ENCODE data around the gene COL17A1. TPM values are rescaled to one million over a fixed set of nuclear protein-coding genes. Genes with fewer than 3 reads are reported as not detected.

The COL17A1 gene
- total RNA-seq, 1 experiment from 2014 or later: 3.5 TPM

DNA sequence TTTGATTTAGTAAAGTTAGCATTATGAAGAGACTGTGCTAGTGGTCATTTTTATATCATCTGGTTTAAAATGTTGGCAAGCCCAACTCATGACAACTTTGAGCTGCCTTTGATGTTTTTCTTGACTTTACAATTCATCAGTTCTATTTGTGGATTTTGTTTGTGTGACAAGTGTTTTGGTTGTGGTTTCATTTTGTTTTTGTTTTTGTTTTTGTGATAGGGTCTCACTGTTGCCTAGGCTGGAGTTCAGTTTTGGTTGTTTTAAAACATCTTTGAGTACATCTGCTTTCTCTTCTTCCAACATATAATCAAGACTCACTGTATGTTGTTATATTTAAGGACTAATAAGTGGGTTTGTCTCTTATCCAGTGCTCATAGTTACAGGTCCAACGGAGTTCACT lies 18.7 kb upstream of the COL17A1 start:
- no peaks in the 10 kb centered on the region for H4K20me1 ChIP-seq (ENCODE audit: insufficient read depth)
- H3K4me2 ChIP-seq (ENCODE audit: low read length): no peak overlapping the region
- peaks cover 0 to 20% of the 10 kb centered on the region in 2 experiments; a peak in 2 of 4 replicates for H3K4me1 ChIP-seq (ENCODE audit: control insufficient read depth in 1 of 2, insufficient read depth in 2 of 2, low read length in 2 of 2)
- H3K36me3 ChIP-seq (ENCODE audit: control insufficient read depth in 1 of 2, insufficient read depth in 2 of 2, low read length in 2 of 2): no peaks in the 10 kb centered on the region
- H3K9me2 ChIP-seq (ENCODE audit: insufficient read depth): no peaks in the 10 kb centered on the region
- H3K79me2 ChIP-seq (ENCODE audit: insufficient read depth, low read length): no peaks in the 10 kb centered on the region
- ChIA-PET POLR2A (no interaction called here), CTCF (interaction anchor here (2.0 kb wide), 1 partner anchor 17 kb away, joined by 6 read pairs; the partner anchor contains the start of gene SFR1), RAD21 (ENCODE audit: low non-redundant PET in 1 of 2, low total read pairs in 2 of 2, uncharacterized antibody in 2 of 2, unreplicated experiment in 2 of 2) (interaction anchor here in 1 of 2 experiments (0.5 kb wide), 1 partner anchor 282 kb away, joined by 3 read pairs; no protein-coding TSS in a partner anchor)
- H3K27me3 ChIP-seq (ENCODE audit: insufficient read depth, low read length): no peaks in the 10 kb centered on the region
- TF ChIP-seq POLR2AphosphoS5 (IDR thresholded peaks at IDR 0.05; ENCODE audit: low read depth, low read length): no peak
- no peak for TF ChIP-seq SRF (IDR thresholded peaks at IDR 0.05; ENCODE audit: low read depth)
- no peak for TF ChIP-seq CTCF (IDR thresholded peaks at IDR 0.05 in 2 of 3, conservative IDR thresholded peaks at IDR 0.05 in 1 of 3; ENCODE audit: borderline replicate concordance in 1 of 3, insufficient read depth in 1 of 3, low read depth in 2 of 3, low read length in 2 of 3)
- TF ChIP-seq RAD21 (IDR thresholded peaks at IDR 0.05; ENCODE audit: low read depth): no peak
- no peak for TF ChIP-seq TCF7L2 (IDR thresholded peaks at IDR 0.05; ENCODE audit: borderline replicate concordance, extremely low read depth, insufficient read depth, insufficient read length)
- no peak for TF ChIP-seq SP1 (IDR thresholded peaks at IDR 0.05; ENCODE audit: low read depth)
- TF ChIP-seq EZH2 (IDR thresholded peaks at IDR 0.05): no peak
- TF ChIP-seq EGR1 (IDR thresholded peaks at IDR 0.05; ENCODE audit: low read depth): no peak
- no peak for TF ChIP-seq EZH2phosphoT487 (IDR thresholded peaks at IDR 0.05; ENCODE audit: borderline replicate concordance)
- TF ChIP-seq POLR2A (IDR thresholded peaks at IDR 0.05; ENCODE audit: borderline replicate concordance, extremely low read depth, insufficient read depth, insufficient read length): no peak
- no peak for TF ChIP-seq ZFX (IDR thresholded peaks at IDR 0.05)
- TF ChIP-seq YY1 (IDR thresholded peaks at IDR 0.05; ENCODE audit: extremely low read depth, insufficient replicate concordance, low read depth, low read length): no peak
- no peak for TF ChIP-seq ZNF274 (IDR thresholded peaks at IDR 0.05; ENCODE audit: low read depth, low read length)
- TF ChIP-seq ZBTB33 (IDR thresholded peaks at IDR 0.05; ENCODE audit: extremely low read depth, insufficient replicate concordance, low read length): no peak
- TF ChIP-seq FOSL1 (IDR thresholded peaks at IDR 0.05; ENCODE audit: low read depth): no peak
- TF ChIP-seq ELF1 (IDR thresholded peaks at IDR 0.05; ENCODE audit: borderline replicate concordance, low read depth): no peak
- TF ChIP-seq, protein P1, sequence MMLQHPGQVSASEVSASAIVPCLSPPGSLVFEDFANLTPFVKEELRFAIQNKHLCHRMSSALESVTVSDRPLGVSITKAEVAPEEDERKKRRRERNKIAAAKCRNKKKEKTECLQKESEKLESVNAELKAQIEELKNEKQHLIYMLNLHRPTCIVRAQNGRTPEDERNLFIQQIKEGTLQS (IDR thresholded peaks at IDR 0.05): no peak
- no peak overlapping the region for H3K9ac ChIP-seq (ENCODE audit: low read length)
- peak overlapping the region; percentile 38 for H2AFZ ChIP-seq (ENCODE audit: low read depth, low read length, poor library complexity, severe bottlenecking)
- H3K4me3 ChIP-seq (replicated peaks in 1 of 2; ENCODE audit: low read depth in 1 of 2, low read length in 2 of 2): no peak overlapping the region
- DNase-seq (ENCODE audit: low read depth, low spot score) (no peak), ATAC-seq (no peak)
- peaks cover 0 to 3% of the 10 kb centered on the region in 2 experiments; a peak in 1 of 4 replicates for H3K9me3 ChIP-seq (ENCODE audit: control insufficient read depth in 1 of 2, insufficient read depth in 1 of 2, low read depth in 1 of 2, low read length in 2 of 2)
- no peak overlapping the region for H3K27ac ChIP-seq (ENCODE audit: low read depth, low read length)
- BruUV-seq (replicated peaks): no TSS peak
- intact Hi-C loops (cut with micrococcal nuclease): no loop called here
